ENCODE measurements around the gene LRRC25.
A peak's percentile ranks its signal among the peaks of the same experiment; 100 is the strongest.

DNA sequence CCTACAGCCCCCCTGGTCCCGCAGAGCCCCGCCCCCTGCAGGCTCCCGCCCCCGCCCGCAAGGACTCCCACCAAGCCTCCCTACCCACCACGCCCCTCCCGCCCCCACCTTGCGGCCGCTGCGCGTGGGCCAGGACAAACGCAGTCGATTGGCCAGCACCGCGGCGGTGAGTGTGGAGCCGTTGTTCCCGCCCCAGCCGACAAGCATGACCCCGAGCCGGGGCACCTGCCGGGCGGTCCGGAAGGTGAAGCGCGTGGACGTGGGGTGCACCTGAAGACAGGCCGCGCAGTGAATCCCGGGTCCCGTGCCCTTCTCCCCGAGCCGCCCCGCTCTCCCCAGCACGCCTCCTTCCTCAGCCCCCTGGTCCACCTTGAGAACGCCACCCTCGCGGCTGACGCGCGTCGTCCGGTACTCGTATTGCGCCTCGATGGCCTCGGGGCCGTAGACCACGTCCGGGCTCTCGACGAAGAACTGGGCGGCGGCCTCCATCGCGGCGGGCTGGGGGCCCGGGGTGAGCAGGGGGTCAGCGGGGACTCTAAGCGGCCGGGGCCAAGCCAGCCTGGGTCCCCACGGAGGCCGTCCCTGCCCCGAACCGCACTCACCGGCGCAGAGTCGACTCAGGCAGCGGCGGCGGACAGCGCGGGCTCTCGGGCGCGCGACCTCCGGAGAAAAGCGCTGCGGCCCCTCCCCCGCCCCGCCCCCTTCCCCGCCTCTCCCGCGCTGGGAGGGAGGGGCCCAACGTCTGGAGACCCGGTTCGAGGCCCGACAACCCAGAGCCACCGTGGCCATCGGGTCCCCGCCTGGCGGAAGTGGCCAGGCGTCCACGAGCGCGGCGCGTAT lies 40.3 kb upstream of the LRRC25 start, which contains the start of gene ISYNA1:
- TF ChIP-seq POLR2AphosphoS5 (IDR thresholded peaks at IDR 0.05) (peak; percentile 30 to 79 (median 65)), POLR2A (IDR thresholded peaks at IDR 0.05) (no peak)
- TF ChIP-seq, protein P1, sequence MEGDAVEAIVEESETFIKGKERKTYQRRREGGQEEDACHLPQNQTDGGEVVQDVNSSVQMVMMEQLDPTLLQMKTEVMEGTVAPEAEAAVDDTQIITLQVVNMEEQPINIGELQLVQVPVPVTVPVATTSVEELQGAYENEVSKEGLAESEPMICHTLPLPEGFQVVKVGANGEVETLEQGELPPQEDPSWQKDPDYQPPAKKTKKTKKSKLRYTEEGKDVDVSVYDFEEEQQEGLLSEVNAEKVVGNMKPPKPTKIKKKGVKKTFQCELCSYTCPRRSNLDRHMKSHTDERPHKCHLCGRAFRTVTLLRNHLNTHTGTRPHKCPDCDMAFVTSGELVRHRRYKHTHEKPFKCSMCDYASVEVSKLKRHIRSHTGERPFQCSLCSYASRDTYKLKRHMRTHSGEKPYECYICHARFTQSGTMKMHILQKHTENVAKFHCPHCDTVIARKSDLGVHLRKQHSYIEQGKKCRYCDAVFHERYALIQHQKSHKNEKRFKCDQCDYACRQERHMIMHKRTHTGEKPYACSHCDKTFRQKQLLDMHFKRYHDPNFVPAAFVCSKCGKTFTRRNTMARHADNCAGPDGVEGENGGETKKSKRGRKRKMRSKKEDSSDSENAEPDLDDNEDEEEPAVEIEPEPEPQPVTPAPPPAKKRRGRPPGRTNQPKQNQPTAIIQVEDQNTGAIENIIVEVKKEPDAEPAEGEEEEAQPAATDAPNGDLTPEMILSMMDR (IDR thresholded peaks at IDR 0.05 in 8 of 11, conservative IDR thresholded peaks at IDR 0.05 in 3 of 11), result peak in 1 of 11 experiments; percentile 4

Data from spleen (tissue), 7 donors.